Sigmoid colon (tissue), 7 donors: ENCODE results near the gene PDZRN4. TPM values are rescaled to one million over a fixed set of nuclear protein-coding genes. Genes with fewer than 3 reads are reported as not detected.

Experiments used
- DNase-seq: peaks from one replicate; pipeline ENCODE4 v3.0.0-alpha.2; 2019
- H3K27ac ChIP-seq, 4 donors: fragments of 200-600 bp; sonication (generic); one replicate each; pipeline ENCODE4 v1.5.1; 2016 to 2019; ENCODE audit warnings: mild to moderate bottlenecking in 1 of 4
- H3K27me3 ChIP-seq, 3 donors: fragments of 200-600 bp; sonication (generic); one replicate each; pipeline ENCODE4 v1.5.1; 2019; ENCODE audit warnings: mild to moderate bottlenecking in 1 of 3
- H3K36me3 ChIP-seq, 4 donors: fragments of 200-600 bp; sonication (generic); one replicate each; pipeline ENCODE4 v1.5.1; 2016 to 2019
- H3K4me1 ChIP-seq, 4 donors: fragments of 200-600 bp; sonication (generic); one replicate each; pipeline ENCODE4 v1.5.1; 2017 to 2019
- H3K4me3 ChIP-seq, 4 donors: fragments of 200-600 bp; sonication (generic); one replicate each; pipeline ENCODE4 v1.5.1; 2017 to 2019; ENCODE audit warnings: mild to moderate bottlenecking in 2 of 4, moderate library complexity in 1 of 4
- H3K9me3 ChIP-seq, 4 donors: fragments of 200-600 bp in 3 of 4; sonication (generic) in 3 of 4; one replicate each; pipeline versions ENCODE4 v1.5.1 to v1.6.1; 2013 to 2019
- EP300 ChIP-seq, 4 donors: sonication (generic); formaldehyde crosslinking; IDR thresholded peaks; one replicate each; pipeline ENCODE4 v1.6.1; 2017; ENCODE audit warnings: antibody characterized with exemption in 4 of 4
- POLR2A ChIP-seq, 2 donors: fragments of 450-650 bp; IDR thresholded peaks; one replicate each; pipeline ENCODE4 v1.6.1; 2016; ENCODE audit warnings: antibody characterized with exemption in 2 of 2, mild to moderate bottlenecking in 2 of 2, moderate library complexity in 2 of 2
- POLR2AphosphoS5 ChIP-seq, 4 donors: sonication (generic); formaldehyde crosslinking; IDR thresholded peaks; one replicate each; pipeline ENCODE4 v1.6.1; 2017; ENCODE audit warnings: antibody characterized with exemption in 4 of 4
- WGBS, 2 donors: extraction: QIAGEN DNeasy Blood & Tissue Kit; methylation state at CpG; one replicate each; pipeline ENCODE4 v1.1.7; 2013; 5-methylcytosine and 5-hydroxymethylcytosine counted together
- intact Hi-C: fragments of 100-400 bp; cut with DNase I; formaldehyde crosslinking; loops from one replicate; pipeline ENCODE4 v1.15.1; 2023
- polyA plus RNA-seq, 3 donors: library from polyadenylated mRNA; stranded (reverse); fragments of 200-250 nt; gene quantifications; one replicate each; pipeline ENCODE4 v1.2.3, GENCODE V29; 2013
- total RNA-seq, 4 donors: library from RNA; depleted of rRNA; stranded (reverse); fragments of >200 nt; gene quantifications; one replicate each; pipeline ENCODE4 v1.1.0, GENCODE V29; 2016
- TF ChIP-seq, protein P1 (sequence below), 4 experiments: fragments of 450-650 bp in 3 of 4; fragments of 200-600 bp in 1 of 4; IDR thresholded peaks; one replicate each; pipeline ENCODE4 v1.5.1; 2016 to 2019; ENCODE audit warnings: antibody characterized with exemption in 4 of 4, mild to moderate bottlenecking in 3 of 4, moderate library complexity in 2 of 4
- donor health status: healthy with polysubstance abuse.
- donor health status: Bipolar disorder and iron deficiency.
- donor health status: healthy.

The PDZRN4 gene
- total and polyA plus RNA-seq, 7 donors, result 0.23 to 98.1 (median 71.5) TPM

DNA sequence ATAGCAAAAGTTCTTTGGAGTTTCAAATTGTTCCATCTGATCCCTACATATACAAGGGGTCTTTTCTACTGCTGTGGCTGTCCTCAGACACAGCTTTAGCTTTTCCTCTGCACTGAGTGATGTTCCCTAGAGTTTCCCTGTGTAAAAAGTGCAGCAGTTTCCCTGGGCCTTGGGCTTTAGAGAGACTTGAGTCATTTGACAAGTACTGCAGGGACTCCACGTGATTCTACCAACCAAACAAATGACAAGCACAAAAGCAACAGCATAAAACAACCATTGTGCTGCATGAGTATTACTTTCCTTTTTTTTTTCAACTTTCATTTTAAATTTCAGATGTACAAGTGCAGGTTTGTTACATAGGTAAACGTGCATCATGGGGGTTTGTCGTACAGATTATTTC, 272.8 kb downstream of the PDZRN4 start:
- Histone ChIP-seq H3K27ac (no peak overlapping the region), H3K36me3 (no peaks in the 10 kb centered on the region), H3K4me3 (no peak overlapping the region), H3K27me3 (no peaks in the 10 kb centered on the region), H3K4me1 (peaks cover 0 to 31% (median 2%) of the 10 kb centered on the region in 4 donors), H3K9me3 (no peaks in the 10 kb centered on the region)
- DNase-seq, result no peak
- 60 to 65% methylated on average over 3 of the region's 3 CpGs for WGBS, 2 donors
- intact Hi-C loops, result no loop called here
- TF ChIP-seq EP300 (IDR thresholded peaks at IDR 0.05) (no peak), POLR2A (IDR thresholded peaks at IDR 0.05) (no peak), POLR2AphosphoS5 (IDR thresholded peaks at IDR 0.05) (no peak)
- TF ChIP-seq, protein P1, sequence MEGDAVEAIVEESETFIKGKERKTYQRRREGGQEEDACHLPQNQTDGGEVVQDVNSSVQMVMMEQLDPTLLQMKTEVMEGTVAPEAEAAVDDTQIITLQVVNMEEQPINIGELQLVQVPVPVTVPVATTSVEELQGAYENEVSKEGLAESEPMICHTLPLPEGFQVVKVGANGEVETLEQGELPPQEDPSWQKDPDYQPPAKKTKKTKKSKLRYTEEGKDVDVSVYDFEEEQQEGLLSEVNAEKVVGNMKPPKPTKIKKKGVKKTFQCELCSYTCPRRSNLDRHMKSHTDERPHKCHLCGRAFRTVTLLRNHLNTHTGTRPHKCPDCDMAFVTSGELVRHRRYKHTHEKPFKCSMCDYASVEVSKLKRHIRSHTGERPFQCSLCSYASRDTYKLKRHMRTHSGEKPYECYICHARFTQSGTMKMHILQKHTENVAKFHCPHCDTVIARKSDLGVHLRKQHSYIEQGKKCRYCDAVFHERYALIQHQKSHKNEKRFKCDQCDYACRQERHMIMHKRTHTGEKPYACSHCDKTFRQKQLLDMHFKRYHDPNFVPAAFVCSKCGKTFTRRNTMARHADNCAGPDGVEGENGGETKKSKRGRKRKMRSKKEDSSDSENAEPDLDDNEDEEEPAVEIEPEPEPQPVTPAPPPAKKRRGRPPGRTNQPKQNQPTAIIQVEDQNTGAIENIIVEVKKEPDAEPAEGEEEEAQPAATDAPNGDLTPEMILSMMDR (IDR thresholded peaks at IDR 0.05), result no peak

DNA sequence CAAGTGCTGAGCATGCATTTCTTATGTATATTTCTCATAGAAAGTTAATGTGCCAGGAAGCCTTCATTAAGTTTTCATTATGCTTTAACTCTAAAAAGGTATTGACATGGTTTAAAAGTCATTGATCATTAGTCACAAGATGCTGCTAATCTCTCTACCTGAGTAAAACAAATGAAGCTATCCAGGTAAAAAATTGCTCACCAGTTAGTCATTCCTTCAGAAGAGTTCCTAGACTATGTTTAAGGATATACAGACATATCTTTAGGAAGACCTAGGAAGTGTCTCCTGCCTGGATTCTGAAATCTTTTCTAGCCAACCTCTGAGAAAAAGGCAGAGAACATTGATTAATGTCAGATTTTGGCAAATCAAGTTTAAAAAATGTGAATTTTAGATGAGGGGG, 274.2 kb downstream of the PDZRN4 start:
- H3K36me3 ChIP-seq, result no peaks in the 10 kb centered on the region
- peaks cover 0 to 32% (median 2%) of the 10 kb centered on the region in 4 donors for H3K4me1 ChIP-seq
- H3K4me3 ChIP-seq, result no peak overlapping the region
- H3K27ac ChIP-seq, result no peak overlapping the region
- no peak for DNase-seq
- H3K9me3 ChIP-seq, result no peaks in the 10 kb centered on the region
- no peaks in the 10 kb centered on the region for H3K27me3 ChIP-seq
- no peak for TF ChIP-seq EP300 (IDR thresholded peaks at IDR 0.05)
- intact Hi-C loops, result no loop called here

DNA sequence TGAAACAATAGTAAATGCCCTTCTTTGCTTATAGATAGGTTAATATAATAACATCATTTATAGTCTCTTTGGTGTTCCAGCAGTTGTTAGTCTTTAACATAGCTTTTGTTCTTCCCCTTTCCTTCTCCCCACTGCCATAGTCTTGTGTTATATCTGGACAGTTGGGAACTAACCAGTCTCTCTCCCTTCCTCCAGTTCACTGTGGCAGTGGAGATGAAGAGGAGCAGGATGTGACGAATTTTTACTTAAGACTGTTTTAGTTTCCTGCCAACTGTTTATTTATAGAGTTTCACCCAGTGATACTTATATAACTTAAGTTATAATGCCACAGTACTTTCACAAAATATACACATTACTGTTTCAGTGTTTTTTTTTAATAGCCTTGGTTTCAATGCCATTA, 277.4 kb downstream of the PDZRN4 start:
- 19 to 30% methylated on average over 1 of the region's 1 CpG for WGBS, 2 donors
- H3K27me3 ChIP-seq, result no peaks in the 10 kb centered on the region
- H3K4me3 ChIP-seq, result no peak overlapping the region
- no peaks in the 10 kb centered on the region for H3K9me3 ChIP-seq
- TF ChIP-seq, protein P1 (IDR thresholded peaks at IDR 0.05), result no peak
- TF ChIP-seq POLR2AphosphoS5 (IDR thresholded peaks at IDR 0.05) (no peak), EP300 (IDR thresholded peaks at IDR 0.05) (no peak), POLR2A (IDR thresholded peaks at IDR 0.05) (no peak)
- no peaks in the 10 kb centered on the region for H3K36me3 ChIP-seq
- intact Hi-C loops, result loop anchor here (5.0 kb wide), 1 partner anchor 87 kb away; no protein-coding TSS in a partner anchor
- H3K4me1 ChIP-seq, result peaks cover 0 to 20% (median 2%) of the 10 kb centered on the region in 4 donors
- no peak overlapping the region for H3K27ac ChIP-seq
- DNase-seq, result no peak

DNA sequence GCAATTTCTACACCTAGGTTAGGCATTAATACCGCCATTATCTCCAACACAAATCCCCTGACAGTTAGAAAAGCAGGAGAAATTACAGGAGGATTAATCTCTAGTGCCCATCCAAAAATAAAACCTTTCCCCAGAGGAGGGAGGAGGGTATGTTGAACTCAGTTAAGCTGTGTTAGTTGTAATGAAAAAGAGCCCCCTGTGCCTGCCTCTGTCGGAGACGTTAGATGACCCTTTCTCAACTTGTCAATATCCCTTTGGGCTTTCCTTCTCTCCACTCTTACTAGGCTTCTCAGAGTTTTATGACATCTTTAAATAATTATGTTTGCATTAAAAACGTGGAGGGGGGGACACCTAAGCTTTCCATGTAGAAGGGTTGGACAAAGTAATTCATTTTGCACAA, 278.2 kb downstream of the PDZRN4 start:
- intact Hi-C loops, result loop anchor here (5.0 kb wide), 1 partner anchor 86 kb away; no protein-coding TSS in a partner anchor
- no peaks in the 10 kb centered on the region for H3K36me3 ChIP-seq
- H3K27ac ChIP-seq, result no peak overlapping the region
- H3K9me3 ChIP-seq, result no peaks in the 10 kb centered on the region
- TF ChIP-seq, protein P1 (IDR thresholded peaks at IDR 0.05), result no peak
- no peak for TF ChIP-seq POLR2AphosphoS5 (IDR thresholded peaks at IDR 0.05)
- TF ChIP-seq EP300 (IDR thresholded peaks at IDR 0.05), result no peak
- no peak for TF ChIP-seq POLR2A (IDR thresholded peaks at IDR 0.05)
- no peak for DNase-seq
- H3K27me3 ChIP-seq, result no peaks in the 10 kb centered on the region
- 57 to 70% methylated on average over 4 of the region's 4 CpGs for WGBS, 2 donors
- H3K4me3 ChIP-seq, result no peak overlapping the region
- peaks cover 0 to 20% (median 2%) of the 10 kb centered on the region in 4 donors for H3K4me1 ChIP-seq

DNA sequence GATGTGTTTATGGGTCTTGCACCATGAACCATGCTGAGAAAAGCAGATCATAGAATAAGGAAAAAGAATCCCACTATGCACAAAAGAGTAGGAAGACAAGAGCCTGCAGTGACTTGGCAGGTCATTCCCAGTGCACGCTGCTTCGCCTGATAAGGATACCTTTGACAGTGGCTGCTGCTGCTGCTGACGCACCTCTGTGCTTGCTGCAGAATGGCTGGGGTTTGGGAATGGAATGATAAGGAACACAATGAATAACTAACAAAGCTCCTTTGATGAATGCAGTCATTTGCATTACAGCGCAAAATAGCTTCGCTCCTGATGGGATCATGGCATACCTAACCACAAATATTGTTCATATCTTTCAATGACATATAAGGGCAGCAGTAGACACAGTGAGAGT, 278.7 kb downstream of the PDZRN4 start:
- 57 to 84% methylated on average over 5 of the region's 5 CpGs for WGBS, 2 donors
- Histone ChIP-seq H3K4me3 (no peak overlapping the region), H3K36me3 (no peaks in the 10 kb centered on the region), H3K27me3 (no peaks in the 10 kb centered on the region), H3K27ac (no peak overlapping the region), H3K9me3 (no peaks in the 10 kb centered on the region), H3K4me1 (peaks cover 0 to 20% (median 2%) of the 10 kb centered on the region in 4 donors)
- no peak for DNase-seq
- TF ChIP-seq, protein P1 (IDR thresholded peaks at IDR 0.05), result no peak
- no peak for TF ChIP-seq POLR2AphosphoS5 (IDR thresholded peaks at IDR 0.05)
- no peak for TF ChIP-seq EP300 (IDR thresholded peaks at IDR 0.05)
- TF ChIP-seq POLR2A (IDR thresholded peaks at IDR 0.05), result no peak
- intact Hi-C loops, result loop anchor here (5.0 kb wide), 1 partner anchor 85 kb away; no protein-coding TSS in a partner anchor
